HG02588 (cell line): ENCODE results near the gene GNG8.

Source experiments
- ATAC-seq: cut with Tn5 transposase; IDR thresholded peaks from one replicate; pipeline ENCODE4 v1.9.1; 2021; ENCODE audit warnings: mild to moderate bottlenecking, moderate library complexity; ENCODE audit not compliant: unreplicated experiment

Gene GNG8

GRCh38 chr19:46620716-46621115 is 15.3 kb downstream of the GNG8 start:
- no peak for ATAC-seq

GRCh38 chr19:46620267-46620666 is 15.7 kb downstream of the GNG8 start:
- ATAC-seq: no peak

DNA sequence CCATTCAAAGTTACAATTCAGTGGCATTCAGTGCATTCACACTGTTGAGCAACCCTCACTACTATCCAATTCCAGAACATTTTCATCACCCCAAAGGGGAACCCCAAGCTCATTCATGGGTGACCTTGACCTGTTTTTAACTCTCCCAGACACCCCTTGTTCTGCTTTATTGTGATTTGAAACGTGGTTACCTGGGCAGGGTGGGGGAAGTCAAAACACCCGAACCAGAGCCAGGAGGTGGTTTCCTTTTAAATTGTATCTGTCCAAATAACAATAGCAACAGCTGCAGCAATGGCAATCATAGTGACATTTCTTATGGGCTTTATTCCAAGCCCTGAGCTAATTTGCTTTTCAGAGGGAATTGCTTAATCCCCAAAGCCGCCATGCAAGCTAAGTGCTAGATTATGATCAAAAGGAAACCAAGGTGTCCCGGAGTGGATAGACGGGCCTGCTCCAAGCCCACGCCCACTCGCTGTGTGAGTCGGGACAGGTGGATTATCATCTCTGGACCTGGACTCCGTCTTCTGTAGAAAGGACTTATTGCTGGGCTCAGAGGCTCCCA is 17.3 kb downstream of the GNG8 start:
- ATAC-seq: no peak

DNA sequence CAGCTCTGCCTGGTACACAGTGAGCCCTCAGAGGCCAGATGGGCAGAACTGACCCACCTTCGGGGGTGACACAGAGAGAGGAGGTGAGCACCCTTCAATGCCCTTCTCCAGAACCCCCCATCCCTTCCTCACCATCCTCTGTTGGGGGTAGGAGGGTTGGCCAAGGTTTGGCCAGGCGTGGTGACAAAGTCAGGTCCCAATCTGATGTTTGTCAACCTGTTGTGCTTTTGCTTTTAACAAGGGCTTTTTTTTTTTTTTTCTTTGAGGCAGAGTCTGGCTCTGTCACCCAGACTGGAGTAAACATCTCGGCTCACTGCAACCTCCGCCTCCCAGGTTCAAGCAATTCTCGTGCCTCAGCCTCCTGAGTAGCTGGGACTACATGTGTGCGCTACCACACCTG is 18.4 kb downstream of the GNG8 start:
- no peak for ATAC-seq

- ATAC-seq: no peak
These were observed 19.2 kb downstream of the GNG8 start for GRCh38 chr19:46616631-46617322.

DNA sequence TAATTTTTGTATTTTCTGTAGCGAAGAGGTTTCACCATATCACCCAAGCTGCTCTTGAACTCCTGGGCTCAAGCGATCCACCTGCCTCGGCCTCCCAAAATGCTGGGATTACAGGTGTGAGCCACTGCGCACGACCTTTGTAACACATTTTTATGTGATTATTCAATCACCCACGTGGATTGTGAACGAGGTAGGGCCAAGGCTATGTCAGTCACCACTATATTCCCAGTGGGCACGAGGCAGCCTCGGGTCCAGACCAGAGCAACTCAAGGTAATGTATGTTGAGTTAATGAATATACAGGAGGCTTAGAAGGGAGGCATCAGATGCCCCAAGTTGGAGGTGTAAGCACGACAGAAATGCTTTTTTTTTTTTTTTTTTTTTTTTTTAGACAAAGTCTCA is 20.0 kb downstream of the GNG8 start:
- ATAC-seq: no peak

GRCh38 chr19:46614114-46614722 is 21.8 kb downstream of the GNG8 start:
- no peak for ATAC-seq

DNA sequence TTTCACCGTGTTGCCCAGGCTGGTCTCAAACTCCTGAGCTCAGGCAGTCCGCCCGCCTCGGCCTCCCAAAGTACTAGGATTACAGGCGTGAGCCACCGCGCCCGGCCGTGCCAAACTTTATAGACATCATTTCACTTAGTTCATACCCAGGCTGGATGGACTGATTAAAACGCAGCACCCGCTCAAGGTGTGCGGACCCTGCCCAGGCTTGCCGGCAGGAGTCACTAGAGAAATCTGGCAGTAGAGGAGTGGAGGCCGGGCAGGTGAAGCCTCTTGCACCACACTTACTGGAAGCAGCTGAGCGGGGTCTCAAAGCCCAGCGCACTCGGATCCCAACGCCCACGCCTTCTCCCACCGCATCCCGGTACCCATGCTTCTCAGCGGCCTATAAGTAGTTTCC is 22.5 kb downstream of the GNG8 start:
- no peak for ATAC-seq

GRCh38 chr19:46611776-46612175 is 24.2 kb downstream of the GNG8 start:
- no peak for ATAC-seq

GRCh38 chr19:46610851-46611770 is 24.9 kb downstream of the GNG8 start:
- no peak for ATAC-seq

GRCh38 chr19:46610413-46610775 is 25.6 kb downstream of the GNG8 start:
- no peak for ATAC-seq

DNA sequence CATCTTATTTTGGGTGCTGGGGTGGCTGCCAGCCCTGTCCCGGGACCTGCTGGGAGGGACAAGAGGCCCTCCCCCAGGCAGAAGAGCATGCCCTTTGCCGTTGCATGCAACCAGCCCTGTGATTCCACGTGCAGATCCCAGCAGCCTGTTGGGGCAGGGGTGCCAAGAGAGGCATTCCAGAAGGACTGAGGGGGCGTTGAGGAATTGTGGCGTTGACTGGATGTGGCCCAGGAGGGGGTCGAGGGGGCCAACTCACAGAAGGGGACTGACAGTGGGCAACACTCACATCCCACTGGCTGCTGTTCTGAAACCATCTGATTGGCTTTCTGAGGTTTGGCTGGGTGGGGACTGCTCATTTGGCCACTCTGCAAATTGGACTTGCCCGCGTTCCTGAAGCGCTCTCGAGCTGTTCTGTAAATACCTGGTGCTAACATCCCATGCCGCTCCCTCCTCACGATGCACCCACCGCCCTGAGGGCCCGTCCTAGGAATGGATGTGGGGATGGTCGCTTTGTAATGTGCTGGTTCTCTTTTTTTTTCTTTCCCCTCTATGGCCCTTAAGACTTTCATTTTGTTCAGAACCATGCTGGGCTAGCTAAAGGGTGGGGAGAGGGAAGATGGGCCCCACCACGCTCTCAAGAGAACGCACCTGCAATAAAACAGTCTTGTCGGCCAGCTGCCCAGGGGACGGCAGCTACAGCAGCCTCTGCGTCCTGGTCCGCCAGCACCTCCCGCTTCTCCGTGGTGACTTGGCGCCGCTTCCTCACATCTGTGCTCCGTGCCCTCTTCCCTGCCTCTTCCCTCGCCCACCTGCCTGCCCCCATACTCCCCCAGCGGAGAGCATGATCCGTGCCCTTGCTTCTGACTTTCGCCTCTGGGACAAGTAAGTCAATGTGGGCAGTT is 26.2 kb downstream of the GNG8 start:
- ATAC-seq: no peak

GRCh38 chr19:46608581-46609345 is 27.2 kb downstream of the GNG8 start:
- no peak for ATAC-seq

GRCh38 chr19:46608178-46608577 is 27.8 kb downstream of the GNG8 start:
- no peak for ATAC-seq

GRCh38 chr19:46607448-46607841 is 28.6 kb downstream of the GNG8 start:
- ATAC-seq: no peak

- ATAC-seq: no peak
These were observed 29.1 kb downstream of the GNG8 start for GRCh38 chr19:46606681-46607447.

DNA sequence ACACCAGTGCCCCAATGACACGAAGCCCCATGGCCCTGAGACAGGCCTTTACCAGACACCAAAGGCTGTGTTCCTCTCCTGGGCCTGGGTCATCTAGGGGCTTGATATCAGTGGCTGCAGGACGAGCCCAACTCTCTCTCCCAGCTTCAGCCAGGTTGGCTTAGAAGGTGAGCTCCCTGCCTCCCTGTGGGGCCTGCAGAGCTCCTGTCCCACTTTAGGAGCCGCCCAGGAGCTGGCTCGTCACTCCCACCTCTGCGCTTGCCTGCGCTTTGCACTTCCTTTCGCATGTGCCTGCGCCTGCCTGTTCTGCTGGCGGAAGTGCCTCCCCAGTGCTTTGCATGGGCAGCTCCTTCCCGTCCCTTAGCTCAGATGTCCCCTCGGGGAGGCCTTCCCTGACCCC is 30.0 kb downstream of the GNG8 start:
- no peak for ATAC-seq

DNA sequence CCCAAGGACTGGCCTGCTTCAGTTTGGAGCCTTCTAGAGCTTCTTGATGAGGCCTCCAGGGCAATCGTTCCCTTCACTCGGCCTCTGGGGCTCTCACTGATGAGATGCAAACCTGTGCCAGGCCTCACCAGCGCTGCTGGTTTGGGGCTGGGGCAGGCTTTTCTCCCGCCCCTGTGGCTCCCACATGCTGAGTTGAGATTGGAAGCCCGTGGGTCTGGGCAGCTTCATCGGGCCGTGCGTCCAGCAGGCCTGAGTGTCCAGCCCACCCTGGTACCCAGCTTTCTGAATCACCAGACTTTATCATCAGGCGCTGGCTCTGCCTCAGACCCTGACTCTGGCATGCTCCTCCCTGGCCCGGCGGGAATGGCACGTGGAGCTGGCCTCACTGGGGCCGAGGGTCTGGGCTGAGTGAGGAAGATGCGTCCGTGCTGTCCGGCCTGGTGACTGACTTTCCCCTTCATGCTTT is 30.6 kb downstream of the GNG8 start:
- ATAC-seq: no peak

DNA sequence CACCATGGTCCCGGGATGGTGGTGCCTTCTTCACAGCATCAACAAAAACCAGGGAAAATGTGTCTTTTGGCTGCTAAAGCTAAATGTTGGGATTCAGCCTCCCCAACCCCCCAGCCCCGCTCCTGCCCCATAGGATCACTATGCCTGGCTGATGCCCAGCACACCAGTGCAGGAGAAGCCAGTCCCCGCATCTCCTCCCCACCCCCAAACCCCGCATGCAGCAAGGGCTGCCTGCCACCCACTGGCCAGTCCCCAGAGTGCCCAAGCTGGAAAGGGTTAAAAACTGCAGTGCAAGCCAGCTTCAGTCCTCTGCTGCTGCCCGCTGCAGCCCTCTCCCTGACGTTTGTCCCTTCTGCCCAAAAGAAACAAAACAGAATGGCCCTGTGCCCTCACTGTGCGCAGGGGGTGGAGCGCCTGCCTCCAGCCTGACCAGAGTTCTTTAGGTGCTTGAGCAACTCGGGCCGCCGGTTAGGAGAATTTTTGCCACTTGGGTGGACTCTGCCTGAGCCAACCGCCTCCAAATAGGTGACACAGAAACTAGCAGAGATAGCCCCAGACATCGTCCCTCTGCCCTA is 31.1 kb downstream of the GNG8 start:
- ATAC-seq: no peak
